Endothelial cell of umbilical vein (primary cell): ENCODE measurements around the gene NLRP6. TPM values are rescaled to one million over a fixed set of nuclear protein-coding genes. Genes with fewer than 3 reads are reported as not detected.

Experiments used
- BruUV-seq: library from RNA; stranded (reverse); fragments of 400-500 nt; replicated peaks from 2 replicates; lab custom pipeline; 2021; lab: Mats Ljungman, UMichigan
- CTCF ChIA-PET: fragments of 300-600, 350-600 bp; sonication (Branson Sonifier 250); formaldehyde crosslinking; loops from one replicate; lab custom pipeline; 2021; ENCODE audit warnings: antibody characterized with exemption, inconsistent platforms; lab: Charles Lee
- POLR2A ChIA-PET: fragments of 300-600, 350-600 bp; sonication (Branson Sonifier 250); formaldehyde crosslinking; loops from one replicate; lab custom pipeline; 2021; ENCODE audit warnings: antibody characterized with exemption, inconsistent platforms; lab: Charles Lee
- DNase-seq: peaks from one replicate; pipeline ENCODE4 v3.0.0-alpha.2; 2011; ENCODE audit warnings: low read depth, low spot score
- FAIRE-seq: peaks from 2 replicates; lab custom pipeline; 2011; peaks lifted over from hg19 to GRCh38; lab: Jason Lieb, UNC
- H2AFZ ChIP-seq: 2 replicates; pipeline ENCODE4 v1.6.0; 2012; ENCODE audit warnings: low read depth, low read length, control low read depth, inconsistent platforms
- H3K27ac ChIP-seq: 2 replicates; pipeline ENCODE4 v1.5.1; 2011; ENCODE audit warnings: low read depth, mild to moderate bottlenecking, control low read depth, low read length, moderate library complexity; ENCODE audit not compliant: insufficient read depth
- H3K27me3 ChIP-seq, 2 experiments: 2 replicates each; pipeline versions ENCODE4 v1.6.0 to v1.6.1; 2011; ENCODE audit warnings: low read length in 2 of 2, mixed read lengths in 1 of 2; ENCODE audit not compliant: control insufficient read depth in 2 of 2, insufficient read depth in 2 of 2
- H3K36me3 ChIP-seq, 2 experiments: 2 replicates in 1 of 2; 3 replicates in 1 of 2; pipeline ENCODE4 v1.5.1; 2011; ENCODE audit warnings: low read length in 2 of 2, mild to moderate bottlenecking in 1 of 2, moderate library complexity in 1 of 2; ENCODE audit not compliant: control insufficient read depth in 2 of 2, insufficient read depth in 2 of 2; ENCODE audit errors: extremely low read depth in 1 of 2
- H3K4me1 ChIP-seq: 3 replicates; pipeline ENCODE4 v1.5.1; 2011; ENCODE audit warnings: mild to moderate bottlenecking, low read length; ENCODE audit not compliant: control insufficient read depth, insufficient read depth; ENCODE audit errors: extremely low read depth
- H3K4me2 ChIP-seq: 2 replicates; pipeline ENCODE4 v1.6.1; 2011; ENCODE audit warnings: low read length, control low read depth, mixed read lengths; ENCODE audit not compliant: insufficient read depth
- H3K4me3 ChIP-seq, 3 experiments: fragments of 200-600 bp in 1 of 3; sonication (generic), shearing (Covaris generic) in 1 of 3; replicated peaks in 1 of 3; 2 replicates each; pipeline ENCODE4 v1.5.1; 2011 to 2016; ENCODE audit warnings: control low read depth in 3 of 3, low read length in 3 of 3, mild to moderate bottlenecking in 2 of 3, inconsistent platforms in 1 of 3, low read depth in 1 of 3, moderate library complexity in 1 of 3; ENCODE audit not compliant: insufficient read depth in 1 of 3
- H3K79me2 ChIP-seq: 2 replicates; pipeline ENCODE4 v1.6.0; 2012; ENCODE audit warnings: low read length, inconsistent platforms; ENCODE audit not compliant: control insufficient read depth, insufficient read depth
- H3K9ac ChIP-seq: replicated peaks from 2 replicates; pipeline ENCODE3; 2011; ENCODE audit warnings: low read length, control low read depth; ENCODE audit not compliant: insufficient read depth; ENCODE audit errors: extremely low read depth
- H3K9me1 ChIP-seq: replicated peaks from 3 replicates; pipeline ENCODE4 v1.6.0; 2011; ENCODE audit warnings: mild to moderate bottlenecking, low read length; ENCODE audit not compliant: control insufficient read depth, insufficient read depth; ENCODE audit errors: extremely low read depth
- H3K9me3 ChIP-seq: replicated peaks from 2 replicates; pipeline ENCODE4 v1.5.1; 2012; ENCODE audit warnings: low read length, inconsistent platforms; ENCODE audit not compliant: control insufficient read depth, insufficient read depth
- H4K20me1 ChIP-seq: replicated peaks from 2 replicates; pipeline ENCODE3; 2011; ENCODE audit warnings: mild to moderate bottlenecking, low read length; ENCODE audit not compliant: control insufficient read depth, insufficient read depth; ENCODE audit errors: extremely low read depth
- FOS ChIP-seq: IDR thresholded peaks from 2 replicates; pipeline ENCODE4 v1.6.1; 2011; ENCODE audit warnings: mild to moderate bottlenecking, low read length, moderate library complexity, borderline replicate concordance; ENCODE audit not compliant: insufficient read depth
- JUN ChIP-seq: IDR thresholded peaks from 2 replicates; pipeline ENCODE4 v1.6.1; 2011; ENCODE audit warnings: borderline replicate concordance, low read depth; ENCODE audit not compliant: insufficient read length, insufficient read depth
- MYC ChIP-seq: IDR thresholded peaks from one replicate; pipeline ENCODE4 v1.6.1; 2011; ENCODE audit warnings: mild to moderate bottlenecking, low read depth, low read length
- POLR2A ChIP-seq: IDR thresholded peaks from 2 replicates; pipeline ENCODE4 v1.6.1; 2012; ENCODE audit warnings: low read depth, mild to moderate bottlenecking, control low read depth, low read length
- POLR2AphosphoS5 ChIP-seq: IDR thresholded peaks from 2 replicates; pipeline ENCODE4 v1.6.1; 2012; ENCODE audit warnings: low read depth, mild to moderate bottlenecking, control low read depth, low read length, moderate library complexity; ENCODE audit not compliant: insufficient read depth
- dilution Hi-C: fragments of 300-500 bp; cut with MboI; formaldehyde crosslinking; loops from one replicate; pipeline ENCODE4 v1.15.0; 2019; ENCODE audit warnings: low sequenced_read_pairs; ENCODE audit not compliant: extremely low pct_ligation_motif_present
- intact Hi-C: fragments of 100-400 bp; cut with micrococcal nuclease; formaldehyde crosslinking; loops from one replicate; pipeline ENCODE4 v1.10.0; 2022
- polyA plus RNA-seq, 4 experiments: library from polyadenylated mRNA; depleted of rRNA in 3 of 4; stranded (reverse) in 3 of 4; unstranded in 1 of 4; fragments of >200 nt; gene quantifications; 2 replicates each; pipeline versions ENCODE4 v1.2.1 to v1.2.3, GENCODE V29; 2011 to 2012; ENCODE audit warnings: missing spikeins in 1 of 4
- total RNA-seq: library from RNA; stranded (reverse); gene quantifications from 2 replicates; pipeline ENCODE4 v1.2.3, GENCODE V29; 2021
- TF ChIP-seq, protein P1 (sequence below): IDR thresholded peaks from 2 replicates; pipeline ENCODE4 v1.6.1; 2011; ENCODE audit not compliant: insufficient read depth, insufficient read length
- TF ChIP-seq, protein P2 (sequence below), 2 donors: IDR thresholded peaks; 1 replicate in 1 of 2; 2 replicates in 1 of 2; pipeline ENCODE4 v1.5.1; 2011; ENCODE audit warnings: low read length in 2 of 2, mild to moderate bottlenecking in 2 of 2, moderate library complexity in 2 of 2, control low read depth in 1 of 2, inconsistent platforms in 1 of 2, low read depth in 1 of 2; ENCODE audit not compliant: insufficient read depth in 1 of 2; ENCODE audit errors: extremely low read depth in 1 of 2

Gene NLRP6
- total and polyA plus RNA-seq, 2 donors (not counting 3 experiments of a cell fraction or from before 2014, with no cell fraction given) = not detected

GRCh38 chr11:253160-253885 lies 24.9 kb upstream of the NLRP6 start:
- Histone ChIP-seq H3K79me2 (no peaks in the 10 kb centered on the region), H3K9me1 (no peaks in the 10 kb centered on the region), H3K9me3 (no peaks in the 10 kb centered on the region), H3K4me2 (no peak overlapping the region), H3K27me3 (no peaks in the 10 kb centered on the region), H4K20me1 (no peaks in the 10 kb centered on the region), H3K36me3 (peaks cover 14 to 33% of the 10 kb centered on the region in 2 experiments), H2AFZ (no peak overlapping the region), H3K4me3 (no peak overlapping the region), H3K4me1 (no peaks in the 10 kb centered on the region), H3K9ac (no peak overlapping the region), H3K27ac (no peak overlapping the region)
- dilution Hi-C loops = no loop called here
- FAIRE-seq (no peak), DNase-seq (no peak)
- BruUV-seq = no TSS peak
- intact Hi-C loops = loop anchor here (5.0 kb wide), 1 partner anchor 194 kb away; no protein-coding TSS in a partner anchor
- no peak for TF ChIP-seq MYC
- no peak for TF ChIP-seq JUN
- TF ChIP-seq POLR2A = no peak
- TF ChIP-seq, protein P1, sequence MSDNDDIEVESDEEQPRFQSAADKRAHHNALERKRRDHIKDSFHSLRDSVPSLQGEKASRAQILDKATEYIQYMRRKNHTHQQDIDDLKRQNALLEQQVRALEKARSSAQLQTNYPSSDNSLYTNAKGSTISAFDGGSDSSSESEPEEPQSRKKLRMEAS = no peak
- no peak for TF ChIP-seq FOS
- no peak for TF ChIP-seq POLR2AphosphoS5
- TF ChIP-seq, protein P2, sequence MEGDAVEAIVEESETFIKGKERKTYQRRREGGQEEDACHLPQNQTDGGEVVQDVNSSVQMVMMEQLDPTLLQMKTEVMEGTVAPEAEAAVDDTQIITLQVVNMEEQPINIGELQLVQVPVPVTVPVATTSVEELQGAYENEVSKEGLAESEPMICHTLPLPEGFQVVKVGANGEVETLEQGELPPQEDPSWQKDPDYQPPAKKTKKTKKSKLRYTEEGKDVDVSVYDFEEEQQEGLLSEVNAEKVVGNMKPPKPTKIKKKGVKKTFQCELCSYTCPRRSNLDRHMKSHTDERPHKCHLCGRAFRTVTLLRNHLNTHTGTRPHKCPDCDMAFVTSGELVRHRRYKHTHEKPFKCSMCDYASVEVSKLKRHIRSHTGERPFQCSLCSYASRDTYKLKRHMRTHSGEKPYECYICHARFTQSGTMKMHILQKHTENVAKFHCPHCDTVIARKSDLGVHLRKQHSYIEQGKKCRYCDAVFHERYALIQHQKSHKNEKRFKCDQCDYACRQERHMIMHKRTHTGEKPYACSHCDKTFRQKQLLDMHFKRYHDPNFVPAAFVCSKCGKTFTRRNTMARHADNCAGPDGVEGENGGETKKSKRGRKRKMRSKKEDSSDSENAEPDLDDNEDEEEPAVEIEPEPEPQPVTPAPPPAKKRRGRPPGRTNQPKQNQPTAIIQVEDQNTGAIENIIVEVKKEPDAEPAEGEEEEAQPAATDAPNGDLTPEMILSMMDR (IDR thresholded peaks at IDR 0.05; ENCODE audit: extremely low read depth in 1 of 2, insufficient read depth in 1 of 2, low read depth in 1 of 2, low read length in 2 of 2) = no peak
- POLR2A ChIA-PET = no interaction called here
- CTCF ChIA-PET = interaction anchor here (1.4 kb wide), 1 partner anchor 31 kb away, joined by 3 read pairs; no protein-coding TSS in a partner anchor
